Endothelial cell of umbilical vein (primary cell): ENCODE data around the gene PUS10. TPM values are rescaled to one million over a fixed set of nuclear protein-coding genes. Genes with fewer than 3 reads are reported as not detected.

ENCODE experiments used
- BruUV-seq: library from RNA; stranded (reverse); fragments of 400-500 nt; replicated peaks from 2 replicates; lab custom pipeline; 2021; lab: Mats Ljungman, UMichigan
- CTCF ChIA-PET: fragments of 300-600, 350-600 bp; sonication (Branson Sonifier 250); formaldehyde crosslinking; loops from one replicate; lab custom pipeline; 2021; ENCODE audit warnings: antibody characterized with exemption, inconsistent platforms; lab: Charles Lee
- POLR2A ChIA-PET: fragments of 300-600, 350-600 bp; sonication (Branson Sonifier 250); formaldehyde crosslinking; loops from one replicate; lab custom pipeline; 2021; ENCODE audit warnings: antibody characterized with exemption, inconsistent platforms; lab: Charles Lee
- DNase-seq: peaks from one replicate; pipeline ENCODE4 v3.0.0-alpha.2; 2011; ENCODE audit warnings: low read depth, low spot score
- FAIRE-seq: peaks from 2 replicates; lab custom pipeline; 2011; peaks lifted over from hg19 to GRCh38; lab: Jason Lieb, UNC
- H2AFZ ChIP-seq: 2 replicates; pipeline ENCODE4 v1.6.0; 2012; ENCODE audit warnings: low read depth, low read length, control low read depth, inconsistent platforms
- H3K27ac ChIP-seq: 2 replicates; pipeline ENCODE4 v1.5.1; 2011; ENCODE audit warnings: low read depth, mild to moderate bottlenecking, control low read depth, low read length, moderate library complexity; ENCODE audit not compliant: insufficient read depth
- H3K27me3 ChIP-seq, 2 experiments: 2 replicates each; pipeline versions ENCODE4 v1.6.0 to v1.6.1; 2011; ENCODE audit warnings: low read length in 2 of 2, mixed read lengths in 1 of 2; ENCODE audit not compliant: control insufficient read depth in 2 of 2, insufficient read depth in 2 of 2
- H3K36me3 ChIP-seq, 2 experiments: 2 replicates in 1 of 2; 3 replicates in 1 of 2; pipeline ENCODE4 v1.5.1; 2011; ENCODE audit warnings: low read length in 2 of 2, mild to moderate bottlenecking in 1 of 2, moderate library complexity in 1 of 2; ENCODE audit not compliant: control insufficient read depth in 2 of 2, insufficient read depth in 2 of 2; ENCODE audit errors: extremely low read depth in 1 of 2
- H3K4me1 ChIP-seq: 3 replicates; pipeline ENCODE4 v1.5.1; 2011; ENCODE audit warnings: mild to moderate bottlenecking, low read length; ENCODE audit not compliant: control insufficient read depth, insufficient read depth; ENCODE audit errors: extremely low read depth
- H3K4me2 ChIP-seq: 2 replicates; pipeline ENCODE4 v1.6.1; 2011; ENCODE audit warnings: low read length, control low read depth, mixed read lengths; ENCODE audit not compliant: insufficient read depth
- H3K4me3 ChIP-seq, 3 experiments: fragments of 200-600 bp in 1 of 3; sonication (generic), shearing (Covaris generic) in 1 of 3; replicated peaks in 1 of 3; 2 replicates each; pipeline ENCODE4 v1.5.1; 2011 to 2016; ENCODE audit warnings: control low read depth in 3 of 3, low read length in 3 of 3, mild to moderate bottlenecking in 2 of 3, inconsistent platforms in 1 of 3, low read depth in 1 of 3, moderate library complexity in 1 of 3; ENCODE audit not compliant: insufficient read depth in 1 of 3
- H3K79me2 ChIP-seq: 2 replicates; pipeline ENCODE4 v1.6.0; 2012; ENCODE audit warnings: low read length, inconsistent platforms; ENCODE audit not compliant: control insufficient read depth, insufficient read depth
- H3K9ac ChIP-seq: replicated peaks from 2 replicates; pipeline ENCODE3; 2011; ENCODE audit warnings: low read length, control low read depth; ENCODE audit not compliant: insufficient read depth; ENCODE audit errors: extremely low read depth
- H3K9me1 ChIP-seq: replicated peaks from 3 replicates; pipeline ENCODE4 v1.6.0; 2011; ENCODE audit warnings: mild to moderate bottlenecking, low read length; ENCODE audit not compliant: control insufficient read depth, insufficient read depth; ENCODE audit errors: extremely low read depth
- H3K9me3 ChIP-seq: replicated peaks from 2 replicates; pipeline ENCODE4 v1.5.1; 2012; ENCODE audit warnings: low read length, inconsistent platforms; ENCODE audit not compliant: control insufficient read depth, insufficient read depth
- H4K20me1 ChIP-seq: replicated peaks from 2 replicates; pipeline ENCODE3; 2011; ENCODE audit warnings: mild to moderate bottlenecking, low read length; ENCODE audit not compliant: control insufficient read depth, insufficient read depth; ENCODE audit errors: extremely low read depth
- EZH2 ChIP-seq: IDR thresholded peaks from 2 replicates; pipeline ENCODE4 v1.6.1; 2012; ENCODE audit warnings: borderline replicate concordance, low read depth, mild to moderate bottlenecking, moderate library complexity, low read length, inconsistent platforms; ENCODE audit not compliant: severe bottlenecking
- FOS ChIP-seq: IDR thresholded peaks from 2 replicates; pipeline ENCODE4 v1.6.1; 2011; ENCODE audit warnings: mild to moderate bottlenecking, low read length, moderate library complexity, borderline replicate concordance; ENCODE audit not compliant: insufficient read depth
- GATA2 ChIP-seq: IDR thresholded peaks from 2 replicates; pipeline ENCODE4 v1.7.0; 2011; ENCODE audit warnings: low read depth, mild to moderate bottlenecking, moderate library complexity, mixed read lengths, low read length; ENCODE audit not compliant: insufficient read length, insufficient read depth
- JUN ChIP-seq: IDR thresholded peaks from 2 replicates; pipeline ENCODE4 v1.6.1; 2011; ENCODE audit warnings: borderline replicate concordance, low read depth; ENCODE audit not compliant: insufficient read length, insufficient read depth
- MYC ChIP-seq: IDR thresholded peaks from one replicate; pipeline ENCODE4 v1.6.1; 2011; ENCODE audit warnings: mild to moderate bottlenecking, low read depth, low read length
- POLR2A ChIP-seq: IDR thresholded peaks from 2 replicates; pipeline ENCODE4 v1.6.1; 2012; ENCODE audit warnings: low read depth, mild to moderate bottlenecking, control low read depth, low read length
- POLR2AphosphoS5 ChIP-seq: IDR thresholded peaks from 2 replicates; pipeline ENCODE4 v1.6.1; 2012; ENCODE audit warnings: low read depth, mild to moderate bottlenecking, control low read depth, low read length, moderate library complexity; ENCODE audit not compliant: insufficient read depth
- dilution Hi-C: fragments of 300-500 bp; cut with MboI; formaldehyde crosslinking; loops from one replicate; pipeline ENCODE4 v1.15.0; 2019; ENCODE audit warnings: low sequenced_read_pairs; ENCODE audit not compliant: extremely low pct_ligation_motif_present
- intact Hi-C: fragments of 100-400 bp; cut with micrococcal nuclease; formaldehyde crosslinking; loops from one replicate; pipeline ENCODE4 v1.10.0; 2022
- polyA plus RNA-seq, 4 experiments: library from polyadenylated mRNA; depleted of rRNA in 3 of 4; stranded (reverse) in 3 of 4; unstranded in 1 of 4; fragments of >200 nt; gene quantifications; 2 replicates each; pipeline versions ENCODE4 v1.2.1 to v1.2.3, GENCODE V29; 2011 to 2012; ENCODE audit warnings: missing spikeins in 1 of 4
- total RNA-seq: library from RNA; stranded (reverse); gene quantifications from 2 replicates; pipeline ENCODE4 v1.2.3, GENCODE V29; 2021
- TF ChIP-seq, protein P1 (sequence below), 2 donors: IDR thresholded peaks; 1 replicate in 1 of 2; 2 replicates in 1 of 2; pipeline ENCODE4 v1.5.1; 2011; ENCODE audit warnings: low read length in 2 of 2, mild to moderate bottlenecking in 2 of 2, moderate library complexity in 2 of 2, control low read depth in 1 of 2, inconsistent platforms in 1 of 2, low read depth in 1 of 2; ENCODE audit not compliant: insufficient read depth in 1 of 2; ENCODE audit errors: extremely low read depth in 1 of 2
- TF ChIP-seq, protein P2 (sequence below): IDR thresholded peaks from 2 replicates; pipeline ENCODE4 v1.6.1; 2011; ENCODE audit not compliant: insufficient read depth, insufficient read length

Gene PUS10
- total and polyA plus RNA-seq, 2 donors (not counting 3 experiments of a cell fraction or from before 2014, with no cell fraction given), result 3.7 to 10.3 TPM

GRCh38 chr2:61055557-61055956, 37.5 kb upstream of the PUS10 start:
- dilution Hi-C loops (no loop called here), intact Hi-C loops (no loop called here)
- no peak overlapping the region for H2AFZ ChIP-seq
- H3K79me2 ChIP-seq, result no peaks in the 10 kb centered on the region
- H3K9me3 ChIP-seq, result no peaks in the 10 kb centered on the region
- no peaks in the 10 kb centered on the region for H3K27me3 ChIP-seq
- no peak overlapping the region for H3K27ac ChIP-seq
- H4K20me1 ChIP-seq, result no peaks in the 10 kb centered on the region
- ChIA-PET CTCF (interaction anchor here (1.8 kb wide), 1 partner anchor 11 kb away, joined by 6 read pairs; the partner anchor contains the start of gene SANBR), POLR2A (no interaction called here)
- no peaks in the 10 kb centered on the region for H3K4me1 ChIP-seq
- no peak overlapping the region for H3K4me2 ChIP-seq
- TF ChIP-seq, protein P1, sequence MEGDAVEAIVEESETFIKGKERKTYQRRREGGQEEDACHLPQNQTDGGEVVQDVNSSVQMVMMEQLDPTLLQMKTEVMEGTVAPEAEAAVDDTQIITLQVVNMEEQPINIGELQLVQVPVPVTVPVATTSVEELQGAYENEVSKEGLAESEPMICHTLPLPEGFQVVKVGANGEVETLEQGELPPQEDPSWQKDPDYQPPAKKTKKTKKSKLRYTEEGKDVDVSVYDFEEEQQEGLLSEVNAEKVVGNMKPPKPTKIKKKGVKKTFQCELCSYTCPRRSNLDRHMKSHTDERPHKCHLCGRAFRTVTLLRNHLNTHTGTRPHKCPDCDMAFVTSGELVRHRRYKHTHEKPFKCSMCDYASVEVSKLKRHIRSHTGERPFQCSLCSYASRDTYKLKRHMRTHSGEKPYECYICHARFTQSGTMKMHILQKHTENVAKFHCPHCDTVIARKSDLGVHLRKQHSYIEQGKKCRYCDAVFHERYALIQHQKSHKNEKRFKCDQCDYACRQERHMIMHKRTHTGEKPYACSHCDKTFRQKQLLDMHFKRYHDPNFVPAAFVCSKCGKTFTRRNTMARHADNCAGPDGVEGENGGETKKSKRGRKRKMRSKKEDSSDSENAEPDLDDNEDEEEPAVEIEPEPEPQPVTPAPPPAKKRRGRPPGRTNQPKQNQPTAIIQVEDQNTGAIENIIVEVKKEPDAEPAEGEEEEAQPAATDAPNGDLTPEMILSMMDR (IDR thresholded peaks at IDR 0.05; ENCODE audit: extremely low read depth in 1 of 2, insufficient read depth in 1 of 2, low read depth in 1 of 2, low read length in 2 of 2), result no peak
- TF ChIP-seq JUN, result no peak
- TF ChIP-seq EZH2, result no peak
- no peak overlapping the region for H3K4me3 ChIP-seq
- H3K9ac ChIP-seq, result no peak overlapping the region
- H3K9me1 ChIP-seq, result no peaks in the 10 kb centered on the region
- no peak for FAIRE-seq
- H3K36me3 ChIP-seq, result no peaks in the 10 kb centered on the region
- BruUV-seq, result no TSS peak
- DNase-seq, result no peak

DNA sequence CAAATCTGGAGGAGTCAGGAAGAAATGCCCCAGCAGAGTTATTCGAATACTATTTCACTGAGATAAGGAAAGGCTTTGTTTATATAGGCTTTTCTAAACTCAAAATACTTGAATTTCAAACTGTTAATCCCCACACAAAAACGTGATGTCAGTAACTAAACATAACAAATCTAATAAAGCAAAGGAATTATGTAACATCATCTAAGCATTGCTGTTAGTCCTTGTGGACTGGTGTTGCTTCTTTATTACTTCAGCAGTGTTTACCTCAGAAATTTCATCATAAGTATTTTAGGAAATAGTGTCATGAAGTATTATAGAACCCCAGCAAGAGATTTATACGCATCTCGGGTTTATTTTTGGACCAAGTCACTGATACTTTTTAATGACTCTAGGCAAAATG, 27.9 kb upstream of the PUS10 start:
- ChIA-PET POLR2A (no interaction called here), CTCF (no interaction called here)
- H3K27me3 ChIP-seq, result no peaks in the 10 kb centered on the region
- no peaks in the 10 kb centered on the region for H3K9me3 ChIP-seq
- H3K4me2 ChIP-seq, result no peak overlapping the region
- no peak for FAIRE-seq
- dilution Hi-C loops (no loop called here), intact Hi-C loops (no loop called here)
- H3K4me3 ChIP-seq, result no peak overlapping the region
- no peaks in the 10 kb centered on the region for H4K20me1 ChIP-seq
- peaks cover 2% of the 10 kb centered on the region for H3K79me2 ChIP-seq
- no peak overlapping the region for H3K27ac ChIP-seq
- no peaks in the 10 kb centered on the region for H3K9me1 ChIP-seq
- DNase-seq, result no peak
- TF ChIP-seq JUN (no peak), POLR2AphosphoS5 (no peak), GATA2 (no peak), MYC (no peak), FOS (no peak), EZH2 (no peak), POLR2A (no peak)
- TF ChIP-seq, protein P2, sequence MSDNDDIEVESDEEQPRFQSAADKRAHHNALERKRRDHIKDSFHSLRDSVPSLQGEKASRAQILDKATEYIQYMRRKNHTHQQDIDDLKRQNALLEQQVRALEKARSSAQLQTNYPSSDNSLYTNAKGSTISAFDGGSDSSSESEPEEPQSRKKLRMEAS, result no peak
- TF ChIP-seq, protein P1 (IDR thresholded peaks at IDR 0.05; ENCODE audit: extremely low read depth in 1 of 2, insufficient read depth in 1 of 2, low read depth in 1 of 2, low read length in 2 of 2), result no peak
- no peak overlapping the region for H3K9ac ChIP-seq
- H2AFZ ChIP-seq, result no peak overlapping the region
- no TSS peak for BruUV-seq
- H3K4me1 ChIP-seq, result no peaks in the 10 kb centered on the region
- peaks cover 0 to 3% of the 10 kb centered on the region in 2 experiments for H3K36me3 ChIP-seq
